Activated CD4-positive, CD25-positive, alpha-beta regulatory T cell treated with anti-CD3 and anti-CD28 coated beads, Interleukin-2, amount 50 U/mL, for 24 hours (primary cell): ENCODE measurements around the gene HEY2.
A peak's percentile ranks its signal among the peaks of the same experiment; 100 is the strongest.
"Not testable (repeated sequence)": the region's sequence is repeated elsewhere in the genome, so short reads cannot be mapped to it uniquely, and the experiment has no call there.

Experiments used
- ATAC-seq, 2 donors: fragments of 150-1000 bp; cut with Tn5 transposase; one replicate each; pipeline ENCODE4 v1.10.0; 2021; ENCODE audit warnings: mild to moderate bottlenecking in 1 of 2, moderate library complexity in 1 of 2

Gene HEY2

DNA sequence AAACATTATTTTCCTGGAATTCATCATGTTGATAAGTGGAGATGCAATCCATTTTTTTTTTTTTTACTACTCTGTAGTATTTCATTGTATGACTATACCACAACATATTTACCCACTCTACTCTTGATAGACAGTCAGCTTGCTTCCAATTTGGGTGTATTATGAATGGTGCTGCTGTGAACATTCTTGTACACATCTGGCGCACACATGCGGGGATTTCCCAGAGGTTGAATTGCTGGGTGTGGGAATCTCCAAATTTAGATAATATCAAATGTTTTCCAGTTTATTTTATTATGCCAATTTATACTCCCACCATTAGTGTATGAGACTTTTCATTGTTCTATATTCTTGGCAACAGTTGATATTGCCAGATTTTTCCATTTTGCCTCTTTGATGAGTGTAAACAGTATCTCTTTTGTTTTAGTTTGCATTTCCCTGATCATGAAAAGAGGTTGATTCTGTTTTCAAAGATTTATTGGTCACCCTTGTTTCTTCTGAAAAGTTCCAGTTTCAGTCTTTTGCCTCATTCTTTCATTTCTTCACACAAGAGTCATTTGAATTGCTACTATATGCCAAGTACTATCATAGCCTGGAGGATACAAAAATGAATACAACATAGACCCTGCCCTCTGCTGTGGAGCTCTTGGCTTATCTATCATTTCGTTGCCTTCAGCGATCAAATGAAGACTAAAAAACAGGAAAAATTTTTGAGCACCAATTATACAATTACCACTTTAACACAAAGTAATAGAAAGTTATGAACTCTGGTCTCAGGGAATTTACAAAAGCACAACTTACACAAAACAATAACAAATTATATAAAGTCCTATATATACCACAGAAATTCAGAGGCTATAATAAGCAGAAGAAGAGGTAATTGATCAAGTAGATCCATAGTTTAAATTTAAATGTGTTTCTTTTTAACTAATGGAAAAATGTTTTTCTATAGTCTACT lies 24.2 kb downstream of the HEY2 start:
- ATAC-seq, result peak in 1 of 2 donors; percentile 63

DNA sequence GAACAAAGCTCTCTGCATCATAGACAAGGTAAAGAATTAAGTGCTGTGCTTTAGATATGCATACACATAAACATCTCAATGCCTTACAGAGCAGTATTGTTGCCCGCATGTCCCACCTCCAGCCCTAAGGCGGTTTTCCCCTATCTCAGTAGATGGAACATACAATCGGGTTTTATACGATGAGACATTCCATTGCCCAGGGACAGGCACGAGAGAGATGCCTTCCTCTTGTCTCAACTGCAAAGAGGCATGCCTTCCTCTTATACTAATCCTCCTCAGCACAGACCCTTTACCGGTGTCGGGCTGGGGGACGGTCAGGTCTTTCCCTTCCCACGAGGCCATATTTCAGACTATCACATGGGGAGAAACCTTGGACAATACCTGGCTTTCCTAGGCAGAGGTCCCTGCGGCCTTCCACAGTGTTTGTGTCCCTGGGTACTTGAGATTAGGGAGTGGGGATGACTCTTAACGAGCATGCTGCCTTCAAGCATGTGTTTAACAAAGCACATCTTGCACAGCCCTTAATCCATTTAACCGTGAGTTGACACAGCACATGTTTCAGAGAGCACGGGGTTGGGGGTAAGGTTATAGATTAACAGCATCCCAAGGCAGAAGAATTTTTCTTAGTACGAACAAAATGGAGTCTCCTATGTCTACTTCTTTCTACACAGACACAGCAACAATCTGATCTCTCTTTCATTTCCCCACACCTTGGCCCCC lies 26.8 kb downstream of the HEY2 start:
- ATAC-seq, result not testable (repeated sequence)

DNA sequence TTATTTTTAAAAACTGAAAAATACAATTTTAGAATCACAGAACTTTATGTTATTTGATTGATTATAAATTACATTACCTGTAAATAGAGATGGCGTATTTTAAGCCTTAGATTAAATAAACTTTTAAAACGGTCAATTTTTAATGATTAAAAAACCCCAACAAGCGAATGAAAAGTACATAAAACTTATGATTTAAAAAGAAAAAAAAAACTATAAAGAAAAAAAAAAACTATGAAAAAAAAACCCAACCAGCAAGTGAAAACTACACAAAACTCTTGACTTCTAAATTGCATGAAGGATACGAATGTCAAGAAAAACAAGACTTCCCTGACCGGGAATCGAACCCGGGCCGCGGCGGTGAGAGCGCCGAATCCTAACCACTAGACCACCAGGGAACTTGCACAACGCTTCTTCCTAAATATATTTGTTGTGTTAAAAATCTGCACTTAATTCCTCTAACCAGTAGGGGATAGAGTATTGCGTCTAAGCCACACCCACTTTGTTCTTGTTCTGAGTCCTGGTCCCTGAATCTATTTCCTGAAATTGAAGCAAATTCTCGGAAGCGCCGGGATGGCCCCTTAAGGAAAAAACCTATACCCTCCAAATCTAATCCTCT lies 30.6 kb downstream of the HEY2 start:
- ATAC-seq, result peak; percentile 82 to 84

DNA sequence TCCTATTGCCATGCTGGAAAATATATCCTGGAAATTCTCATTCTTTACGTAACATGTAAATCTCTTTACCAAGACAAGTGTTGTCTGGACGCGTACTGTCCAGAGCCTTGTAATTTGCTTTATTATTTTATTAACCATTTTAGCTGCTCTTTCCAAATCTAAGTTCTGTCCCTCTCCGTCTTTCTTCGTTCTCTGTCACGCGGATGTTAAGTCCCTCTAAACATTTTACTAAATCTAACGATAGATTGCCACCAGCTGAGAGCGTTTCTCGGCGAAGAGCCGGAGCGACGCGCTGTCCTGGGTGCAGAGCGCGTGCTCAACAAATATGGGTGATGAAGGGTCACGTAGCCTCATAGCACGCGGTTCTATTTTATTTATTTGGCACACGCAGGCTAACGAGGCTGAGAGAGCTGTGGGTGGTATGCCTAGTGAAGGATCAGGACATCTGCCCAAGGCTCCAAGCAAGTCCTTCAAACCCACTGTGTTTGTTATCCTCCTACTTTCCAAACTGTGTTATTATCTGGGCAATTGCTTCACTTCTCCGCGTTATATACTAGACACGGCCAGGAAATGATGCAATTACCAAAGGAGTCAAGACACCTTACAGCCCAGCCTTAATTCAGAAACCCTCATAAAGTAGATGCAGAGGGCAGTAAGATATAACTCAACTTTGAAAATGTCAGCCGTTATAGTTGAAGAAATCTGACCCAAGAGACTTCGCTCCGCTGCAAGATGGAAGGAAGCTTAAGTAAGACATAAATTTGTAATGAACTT lies 31.3 kb downstream of the HEY2 start:
- ATAC-seq, result peak; percentile 72 to 76

DNA sequence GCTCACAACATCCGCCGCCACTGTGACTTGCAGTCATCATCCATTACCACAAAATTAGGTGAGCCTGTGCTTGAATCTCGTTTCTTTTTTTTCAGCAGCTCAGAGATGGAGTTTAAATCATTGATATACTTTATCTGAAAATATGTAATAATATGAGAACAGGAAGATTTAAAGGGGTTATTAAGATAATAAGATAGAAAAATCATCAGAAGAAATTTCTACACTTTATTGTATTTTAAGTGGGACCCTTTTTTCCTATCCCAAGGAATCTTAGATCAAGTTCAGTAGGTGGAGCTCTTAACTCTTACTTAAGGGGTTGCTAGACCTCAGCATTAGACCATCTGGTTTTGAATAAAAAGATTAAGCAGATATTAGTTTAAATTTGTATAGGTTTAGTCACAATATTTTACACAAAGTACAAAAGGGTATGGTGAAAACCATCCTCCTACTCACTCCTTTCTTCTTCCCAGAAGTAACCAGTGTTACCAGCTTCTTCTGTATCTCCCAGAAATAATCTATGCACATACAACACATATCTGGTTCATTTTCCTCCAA lies 32.0 kb downstream of the HEY2 start:
- peak; percentile 34 to 42 for ATAC-seq

DNA sequence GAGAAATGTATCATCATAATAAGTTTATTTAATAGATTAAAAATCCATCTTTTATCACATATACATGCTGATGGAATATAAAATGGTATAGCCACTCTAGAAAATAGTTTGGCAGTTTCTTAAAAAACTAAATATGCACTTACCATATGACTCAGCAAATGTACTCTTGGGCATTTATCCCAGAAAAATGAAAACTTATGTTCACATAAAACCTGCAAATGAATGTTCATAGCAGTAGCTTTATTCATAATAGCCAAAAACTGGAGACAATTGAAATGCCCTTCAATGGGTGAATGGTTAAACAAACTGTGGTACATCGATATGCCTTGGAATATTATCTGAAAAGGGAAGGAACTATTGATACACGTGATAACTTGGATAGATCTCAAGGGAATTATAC lies 34.9 kb downstream of the HEY2 start:
- no peak for ATAC-seq

DNA sequence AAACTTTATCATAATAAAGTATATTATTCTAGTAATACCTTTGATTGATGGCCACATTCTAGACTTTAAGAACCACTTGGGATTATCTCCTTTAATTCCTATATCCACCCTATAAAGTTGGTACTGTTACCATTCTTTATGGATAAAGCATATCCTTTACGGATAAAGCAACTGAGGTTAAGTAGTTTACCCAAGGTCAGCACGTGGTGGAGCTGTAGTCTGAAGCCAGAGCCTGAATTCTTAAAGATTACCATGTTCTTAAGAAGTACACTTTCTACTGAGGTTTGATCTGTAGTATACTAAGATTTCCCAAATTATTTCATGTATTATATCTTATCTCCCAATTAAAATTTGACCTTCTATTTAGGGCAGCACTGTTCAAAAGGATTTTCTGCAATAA lies 38.4 kb downstream of the HEY2 start:
- ATAC-seq, result no peak

DNA sequence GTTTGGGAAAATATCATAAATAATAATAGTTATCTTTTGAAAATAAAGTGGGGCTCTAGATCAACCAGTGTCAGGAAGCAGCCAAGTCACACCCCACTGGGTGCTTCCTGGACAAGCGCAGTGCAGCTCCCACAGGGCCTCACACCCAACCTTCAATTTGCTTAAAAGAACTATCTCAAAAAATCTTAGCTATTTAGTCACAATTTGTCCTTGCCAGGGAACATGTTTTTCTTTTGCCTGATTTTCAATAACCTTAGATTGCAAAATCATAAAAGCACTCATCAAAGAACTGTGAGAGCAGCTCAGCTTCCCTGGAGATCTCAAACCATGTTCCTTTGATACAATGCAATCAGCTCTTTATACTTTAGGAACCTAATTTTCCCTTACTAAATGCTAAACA lies 39.7 kb downstream of the HEY2 start:
- no peak for ATAC-seq

DNA sequence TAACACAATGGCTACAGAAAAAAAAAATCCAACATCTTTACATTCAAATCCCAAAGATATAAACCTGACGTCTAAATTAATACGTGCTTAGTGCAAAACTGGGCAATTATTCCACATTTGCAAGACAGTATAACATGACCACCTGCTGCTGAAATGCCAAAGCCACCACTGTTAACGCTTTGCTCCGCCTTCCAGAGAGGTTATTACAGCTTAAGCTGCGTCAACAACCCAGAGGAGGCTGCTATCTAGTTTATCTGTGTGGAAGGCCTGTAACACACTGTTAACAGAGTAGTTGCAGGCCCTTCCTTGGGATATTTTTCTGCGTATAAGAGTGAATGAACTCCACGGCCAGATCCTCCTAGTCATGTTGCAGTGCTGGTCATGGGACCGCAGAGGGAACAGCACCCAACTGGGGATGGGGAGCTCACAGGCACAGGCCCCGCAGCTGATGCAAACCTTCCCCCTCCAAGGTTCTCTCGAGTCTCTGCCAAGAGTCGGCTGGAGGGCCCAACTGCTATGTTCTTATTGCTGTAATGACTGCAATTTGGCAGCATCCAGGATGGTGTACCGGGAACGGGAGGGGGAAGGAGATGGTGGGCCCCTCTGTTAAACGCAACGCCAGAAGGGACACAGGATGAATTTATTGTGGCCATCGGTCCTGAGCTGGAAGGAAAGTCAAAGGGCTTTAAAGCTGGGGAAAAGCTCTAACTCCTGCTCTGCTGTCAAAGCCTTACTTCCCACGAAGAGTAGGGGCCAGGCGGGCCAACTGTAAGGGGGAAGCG lies 40.3 kb downstream of the HEY2 start:
- no peak for ATAC-seq

DNA sequence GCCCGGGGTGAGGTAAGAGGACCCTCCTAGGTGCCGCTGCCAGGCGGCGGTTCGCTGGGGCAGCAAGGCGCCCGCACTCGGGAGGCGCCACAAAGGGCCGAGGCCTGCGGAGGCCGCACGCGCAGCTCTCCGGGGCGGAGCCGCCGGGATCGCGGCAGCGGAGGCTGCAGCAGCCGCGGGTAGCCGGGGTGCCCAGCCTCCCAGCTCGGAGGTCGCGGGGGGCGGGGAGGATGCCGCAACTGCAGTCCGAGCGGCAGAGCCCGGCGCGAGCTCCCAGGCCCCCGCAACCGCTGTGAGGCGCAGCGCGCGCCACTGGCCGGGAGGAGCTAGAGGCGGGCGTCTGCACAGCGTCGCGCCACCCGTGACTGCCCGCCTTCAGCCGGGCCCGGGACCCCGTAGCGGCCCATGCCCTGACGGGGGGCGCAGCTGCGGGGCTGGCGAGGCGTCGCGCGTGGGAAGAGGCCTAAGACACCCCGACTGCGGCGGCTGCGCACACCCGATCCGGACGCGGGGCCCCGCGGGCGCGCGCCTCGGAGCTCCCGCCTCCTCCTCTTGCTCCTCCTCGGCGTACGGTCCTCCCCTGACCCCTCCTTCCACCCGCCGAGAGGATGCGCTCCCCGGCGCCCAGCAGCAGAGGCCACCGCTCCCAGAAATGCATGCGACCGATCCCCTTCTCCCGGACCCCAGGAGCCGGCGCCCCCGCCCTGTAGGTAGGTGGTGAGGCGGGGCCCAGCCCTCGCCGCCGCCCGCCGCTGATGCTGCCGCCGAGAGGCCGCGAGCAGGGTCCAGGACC lies 41.1 kb downstream of the HEY2 start, which contains the start of gene NCOA7:
Gene NCOA7, plus strand, starts transcription at position 603 of the 793 bp plus-strand sequence. CDS start 24,395 bp downstream, outside the sequence.
- peak; percentile 78 to 80 for ATAC-seq

DNA sequence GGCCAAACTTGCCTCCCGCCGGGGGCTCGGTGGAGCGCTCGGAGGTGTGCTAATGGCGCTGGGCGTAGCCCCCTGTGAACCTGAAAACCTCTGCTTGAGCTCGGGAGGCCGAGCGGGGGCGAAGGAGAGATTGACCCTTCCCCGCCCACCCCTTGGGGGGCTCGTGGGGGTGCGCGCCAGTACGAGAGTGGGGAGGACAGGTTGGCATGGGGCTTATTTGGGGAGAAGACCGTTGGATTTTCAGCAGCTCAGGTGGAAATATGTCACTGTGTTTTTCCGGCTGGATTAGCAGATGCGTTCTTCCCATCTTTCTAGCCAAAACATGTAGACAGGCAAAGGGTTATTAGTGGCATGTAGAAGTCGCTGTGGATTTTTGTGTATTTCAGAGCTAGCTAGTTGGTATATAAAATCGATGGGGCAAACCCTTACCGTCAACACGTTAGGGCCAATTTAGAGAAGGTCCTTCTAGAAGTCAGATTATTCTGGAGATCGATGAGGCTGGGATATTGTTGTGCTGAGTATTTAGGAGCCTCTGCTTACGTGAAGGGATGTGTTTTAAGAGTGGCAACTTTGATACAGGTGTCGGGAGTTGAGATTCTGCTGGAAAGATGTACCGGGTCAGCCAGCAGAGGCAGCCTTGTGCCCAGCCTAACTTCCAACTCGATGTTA lies 41.9 kb downstream of the HEY2 start:
- peak; percentile 15 to 17 for ATAC-seq

DNA sequence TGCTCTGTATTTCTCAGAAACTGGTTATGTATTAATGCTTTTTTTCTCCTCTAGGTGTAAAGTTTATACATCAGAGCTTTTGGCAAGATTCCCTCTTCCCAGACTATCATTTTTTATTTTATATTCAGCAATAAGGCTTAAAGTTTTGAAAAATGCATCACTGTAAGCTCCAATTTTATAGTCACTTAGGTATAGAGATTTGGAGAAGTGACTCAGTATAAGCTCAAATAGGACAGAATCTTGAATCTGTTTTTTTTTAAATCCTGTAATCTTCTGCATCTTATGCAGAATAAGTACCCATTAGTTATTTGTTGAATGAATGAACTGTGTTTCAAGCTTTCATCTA lies 42.4 kb downstream of the HEY2 start:
- ATAC-seq, result no peak

DNA sequence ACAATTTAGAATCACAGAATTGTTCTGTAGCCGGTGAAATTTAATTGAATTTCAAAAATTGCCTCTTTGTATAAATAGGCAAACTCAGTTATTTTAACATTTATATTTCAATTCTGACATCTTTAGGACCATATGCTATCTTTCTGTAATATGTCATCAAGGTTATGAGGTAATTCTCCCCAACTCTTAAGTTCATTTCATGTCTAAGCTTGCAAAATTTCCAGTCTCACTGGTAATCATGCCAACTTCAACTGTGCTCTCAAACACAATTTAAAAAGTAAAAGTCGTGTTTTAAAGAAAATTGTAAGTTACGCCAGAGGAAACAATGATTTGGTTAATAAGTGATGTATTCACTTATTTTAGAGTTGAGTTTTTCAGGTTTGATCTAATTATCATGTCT lies 42.7 kb downstream of the HEY2 start:
- ATAC-seq, result no peak

DNA sequence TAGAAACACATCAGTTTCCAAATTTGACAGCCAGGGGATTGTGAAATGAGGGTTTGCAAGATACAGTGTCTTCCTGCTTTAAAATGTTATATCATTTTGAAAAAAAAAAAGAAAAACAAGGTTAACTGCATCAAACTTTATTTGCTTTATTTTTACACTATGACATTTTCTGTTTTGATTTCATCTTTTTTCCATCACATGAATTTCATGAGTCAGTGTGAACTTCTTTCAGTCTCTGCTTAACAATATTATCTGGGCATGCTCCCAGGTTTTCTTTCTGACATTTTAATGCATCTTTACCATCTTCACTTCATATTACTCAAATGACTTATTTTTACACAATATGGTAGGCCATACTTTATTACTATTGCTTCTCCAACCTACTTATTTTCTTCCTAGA lies 43.2 kb downstream of the HEY2 start:
- ATAC-seq, result no peak

DNA sequence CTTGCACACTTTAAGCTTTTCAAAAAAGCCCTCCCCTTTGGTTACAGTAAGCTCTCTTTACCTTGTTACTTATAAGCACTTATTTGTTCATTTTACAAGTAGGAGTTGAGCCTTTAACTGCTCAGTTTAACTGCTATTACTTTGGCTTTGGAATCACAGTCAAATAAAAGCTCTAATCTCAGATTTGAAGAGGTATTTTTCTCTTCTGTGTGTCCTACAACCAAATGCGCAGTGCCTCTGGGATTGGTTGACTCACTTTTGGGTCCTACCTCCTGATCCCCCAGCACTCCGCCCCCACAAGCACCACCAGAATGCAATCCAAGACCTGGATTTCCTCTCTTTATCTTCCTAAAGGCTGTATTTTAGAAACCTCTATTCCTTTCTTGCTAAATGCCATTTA lies 43.8 kb downstream of the HEY2 start:
- ATAC-seq, result no peak

DNA sequence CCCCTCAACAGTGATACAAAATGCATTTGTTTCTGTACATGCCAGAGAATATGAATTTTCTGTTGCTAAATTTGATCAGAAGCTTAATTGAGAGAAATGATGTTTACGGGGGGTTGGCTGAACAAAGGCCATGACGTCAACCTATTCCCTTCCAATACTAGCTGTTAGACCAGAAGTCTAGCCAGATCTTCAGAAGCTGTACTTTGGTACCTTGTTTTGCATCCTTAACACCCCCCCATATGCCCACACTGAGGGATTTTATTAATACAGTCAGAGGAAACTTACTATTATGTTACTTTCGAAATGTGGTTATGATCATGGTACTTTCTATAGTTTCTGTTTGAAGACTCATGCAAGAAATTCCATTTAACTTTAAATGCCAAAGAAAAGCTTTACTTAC lies 44.4 kb downstream of the HEY2 start:
- peak; percentile 23 to 52 for ATAC-seq

DNA sequence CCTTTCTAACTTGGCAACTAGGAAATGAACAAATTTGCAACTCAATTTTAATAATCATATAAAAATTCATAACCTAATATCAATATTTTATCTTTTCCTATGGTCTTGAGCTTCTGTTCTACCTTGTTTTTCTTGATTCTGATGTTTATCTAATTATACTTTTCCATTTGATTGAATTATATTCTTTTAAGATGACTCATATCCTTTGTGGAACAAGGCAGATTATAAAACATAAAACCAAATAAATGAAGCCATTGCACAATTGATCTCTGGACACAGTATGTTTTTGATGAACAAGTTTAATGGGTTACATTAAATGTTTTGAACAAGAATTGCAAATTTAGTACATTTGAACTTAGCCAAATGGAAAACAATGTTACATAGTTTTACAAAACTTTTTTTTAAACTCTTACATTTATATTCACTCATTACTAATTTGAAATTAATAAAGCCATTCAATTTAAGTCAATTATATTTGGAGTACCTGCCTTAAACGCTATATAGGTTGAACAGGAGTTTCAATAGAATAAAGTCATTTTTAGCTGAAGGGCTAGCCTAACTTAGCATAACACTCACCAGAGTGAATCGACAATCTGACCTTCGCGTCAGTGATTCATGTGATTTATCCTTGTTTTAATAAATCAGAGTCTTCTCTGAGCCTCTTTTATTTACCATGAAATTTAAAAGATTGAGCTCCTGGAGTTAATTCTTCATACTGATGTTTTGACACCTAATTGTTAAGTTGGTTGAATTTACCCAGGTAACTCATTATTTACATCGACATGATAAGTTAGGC lies 45.1 kb downstream of the HEY2 start:
- no peak for ATAC-seq

DNA sequence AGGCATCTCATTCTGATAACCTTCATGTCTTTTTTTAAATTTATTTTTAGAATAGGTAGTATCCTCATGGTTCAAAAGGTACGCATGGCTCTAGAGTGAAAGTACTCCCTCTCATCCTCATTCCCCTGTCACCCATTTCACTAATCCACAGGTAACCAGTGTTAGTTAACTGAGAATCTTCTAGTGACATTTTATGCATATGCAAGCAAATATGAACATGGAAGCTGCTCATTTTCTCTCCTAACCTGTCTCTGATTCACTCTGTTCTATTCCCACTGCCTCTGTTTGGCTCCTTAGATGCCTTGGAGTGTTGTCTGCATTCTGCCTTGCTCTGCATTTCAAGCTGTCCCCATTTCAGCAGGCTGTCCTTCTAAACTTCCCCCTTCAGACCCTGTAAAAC lies 45.9 kb downstream of the HEY2 start:
- ATAC-seq, result no peak
